ENCODE measurements around the gene MRPL14.

The MRPL14 gene

GRCh38 chr6:44127186-44128019 lies at the start of gene MRPL14, which contains the start of gene TMEM63B:
Gene MRPL14, minus strand, starts transcription at chr6:44127452. Its CDS starts 10,841 bp downstream, at chr6:44116611.
Gene TMEM63B, plus strand, starts transcription at chr6:44127554. Its CDS starts 7,031 bp downstream, at chr6:44134585.
- H3K36me3 ChIP-seq (ENCODE audit: control insufficient read depth, insufficient read depth, low read length) = no peaks in the 10 kb centered on the region
- H3K27me3 ChIP-seq (ENCODE audit: control insufficient read depth, insufficient read depth, low read length) = no peaks in the 10 kb centered on the region
- H3K9ac ChIP-seq (ENCODE audit: low read length) = peak within 1 kb of the TSS; percentile 84
- peak within 1 kb of the TSS; percentile 48 for H3K4me3 ChIP-seq (ENCODE audit: low read length)
- H3K4me1 ChIP-seq (ENCODE audit: control insufficient read depth, insufficient read depth, low read length) = peaks cover 49% of the 10 kb centered on the region
- no peaks in the 10 kb centered on the region for H3K9me3 ChIP-seq (ENCODE audit: control insufficient read depth, low read length)

GRCh38 chr6:44176130-44176761 lies 49.0 kb upstream of the MRPL14 start:
- H3K4me1 ChIP-seq (ENCODE audit: control insufficient read depth, insufficient read depth, low read length) = peaks cover 9% of the 10 kb centered on the region
- H3K9ac ChIP-seq (ENCODE audit: low read length) = no peak overlapping the region
- no peak overlapping the region for H3K4me3 ChIP-seq (ENCODE audit: low read length)
- no peaks in the 10 kb centered on the region for H3K36me3 ChIP-seq (ENCODE audit: control insufficient read depth, insufficient read depth, low read length)
- H3K27me3 ChIP-seq (ENCODE audit: control insufficient read depth, insufficient read depth, low read length) = no peaks in the 10 kb centered on the region
- no peaks in the 10 kb centered on the region for H3K9me3 ChIP-seq (ENCODE audit: control insufficient read depth, low read length)

GRCh38 chr6:44172731-44173500 lies 45.7 kb upstream of the MRPL14 start:
- Histone ChIP-seq H3K4me1 (ENCODE audit: control insufficient read depth, insufficient read depth, low read length) (peaks cover 24% of the 10 kb centered on the region), H3K4me3 (ENCODE audit: low read length) (no peak overlapping the region), H3K36me3 (ENCODE audit: control insufficient read depth, insufficient read depth, low read length) (no peaks in the 10 kb centered on the region), H3K27me3 (ENCODE audit: control insufficient read depth, insufficient read depth, low read length) (no peaks in the 10 kb centered on the region), H3K9ac (ENCODE audit: low read length) (no peak overlapping the region), H3K9me3 (ENCODE audit: control insufficient read depth, low read length) (no peaks in the 10 kb centered on the region)

GRCh38 chr6:44171899-44172546 lies 44.8 kb upstream of the MRPL14 start:
- peaks cover 24% of the 10 kb centered on the region for H3K4me1 ChIP-seq (ENCODE audit: control insufficient read depth, insufficient read depth, low read length)

GRCh38 chr6:44169886-44170570 lies 42.8 kb upstream of the MRPL14 start:
- Histone ChIP-seq H3K36me3 (ENCODE audit: control insufficient read depth, insufficient read depth, low read length) (no peaks in the 10 kb centered on the region), H3K9me3 (ENCODE audit: control insufficient read depth, low read length) (no peaks in the 10 kb centered on the region), H3K27me3 (ENCODE audit: control insufficient read depth, insufficient read depth, low read length) (no peaks in the 10 kb centered on the region), H3K9ac (ENCODE audit: low read length) (no peak overlapping the region), H3K4me1 (ENCODE audit: control insufficient read depth, insufficient read depth, low read length) (peaks cover 24% of the 10 kb centered on the region), H3K4me3 (ENCODE audit: low read length) (no peak overlapping the region)

More at GRCh38 chr6:44171899-44172546, 44.8 kb upstream of the MRPL14 start:
- Histone ChIP-seq H3K9me3 (ENCODE audit: control insufficient read depth, low read length) (no peaks in the 10 kb centered on the region), H3K27me3 (ENCODE audit: control insufficient read depth, insufficient read depth, low read length) (no peaks in the 10 kb centered on the region), H3K36me3 (ENCODE audit: control insufficient read depth, insufficient read depth, low read length) (no peaks in the 10 kb centered on the region), H3K9ac (ENCODE audit: low read length) (no peak overlapping the region), H3K4me3 (ENCODE audit: low read length) (no peak overlapping the region)

GRCh38 chr6:44169154-44169553 lies 41.9 kb upstream of the MRPL14 start:
- H3K36me3 ChIP-seq (ENCODE audit: control insufficient read depth, insufficient read depth, low read length) = no peaks in the 10 kb centered on the region
- H3K4me1 ChIP-seq (ENCODE audit: control insufficient read depth, insufficient read depth, low read length) = peaks cover 24% of the 10 kb centered on the region
- H3K9me3 ChIP-seq (ENCODE audit: control insufficient read depth, low read length) = no peaks in the 10 kb centered on the region
- H3K4me3 ChIP-seq (ENCODE audit: low read length) = no peak overlapping the region
- no peaks in the 10 kb centered on the region for H3K27me3 ChIP-seq (ENCODE audit: control insufficient read depth, insufficient read depth, low read length)
- no peak overlapping the region for H3K9ac ChIP-seq (ENCODE audit: low read length)

- Histone ChIP-seq H3K9me3 (ENCODE audit: control insufficient read depth, low read length) (no peaks in the 10 kb centered on the region), H3K9ac (ENCODE audit: low read length) (no peak overlapping the region), H3K27me3 (ENCODE audit: control insufficient read depth, insufficient read depth, low read length) (no peaks in the 10 kb centered on the region), H3K4me3 (ENCODE audit: low read length) (no peak overlapping the region), H3K36me3 (ENCODE audit: control insufficient read depth, insufficient read depth, low read length) (no peaks in the 10 kb centered on the region), H3K4me1 (ENCODE audit: control insufficient read depth, insufficient read depth, low read length) (peaks cover 18% of the 10 kb centered on the region)
Observed at GRCh38 chr6:44167567-44167966, 40.3 kb upstream of the MRPL14 start.

GRCh38 chr6:44166591-44167184 lies 39.4 kb upstream of the MRPL14 start:
- Histone ChIP-seq H3K4me1 (ENCODE audit: control insufficient read depth, insufficient read depth, low read length) (peaks cover 15% of the 10 kb centered on the region), H3K4me3 (ENCODE audit: low read length) (no peak overlapping the region), H3K9ac (ENCODE audit: low read length) (no peak overlapping the region), H3K36me3 (ENCODE audit: control insufficient read depth, insufficient read depth, low read length) (no peaks in the 10 kb centered on the region), H3K27me3 (ENCODE audit: control insufficient read depth, insufficient read depth, low read length) (no peaks in the 10 kb centered on the region), H3K9me3 (ENCODE audit: control insufficient read depth, low read length) (no peaks in the 10 kb centered on the region)

- Histone ChIP-seq H3K27me3 (ENCODE audit: control insufficient read depth, insufficient read depth, low read length) (no peaks in the 10 kb centered on the region), H3K4me3 (ENCODE audit: low read length) (no peak overlapping the region), H3K4me1 (ENCODE audit: control insufficient read depth, insufficient read depth, low read length) (peaks cover 19% of the 10 kb centered on the region), H3K36me3 (ENCODE audit: control insufficient read depth, insufficient read depth, low read length) (no peaks in the 10 kb centered on the region), H3K9ac (ENCODE audit: low read length) (no peak overlapping the region), H3K9me3 (ENCODE audit: control insufficient read depth, low read length) (no peaks in the 10 kb centered on the region)
Observed at GRCh38 chr6:44166116-44166515, 38.9 kb upstream of the MRPL14 start.

GRCh38 chr6:44162876-44163625 lies 35.8 kb upstream of the MRPL14 start:
- no peak overlapping the region for H3K9ac ChIP-seq (ENCODE audit: low read length)
- H3K4me1 ChIP-seq (ENCODE audit: control insufficient read depth, insufficient read depth, low read length) = peaks cover 11% of the 10 kb centered on the region
- H3K36me3 ChIP-seq (ENCODE audit: control insufficient read depth, insufficient read depth, low read length) = no peaks in the 10 kb centered on the region

More at GRCh38 chr6:44162876-44163625, 35.8 kb upstream of the MRPL14 start:
- H3K4me3 ChIP-seq (ENCODE audit: low read length) = no peak overlapping the region
- no peaks in the 10 kb centered on the region for H3K9me3 ChIP-seq (ENCODE audit: control insufficient read depth, low read length)
- H3K27me3 ChIP-seq (ENCODE audit: control insufficient read depth, insufficient read depth, low read length) = no peaks in the 10 kb centered on the region

Measured in mucosa of stomach (tissue), 1 donor.